GM12878 (cell line): ENCODE results near the gene JMJD6. TPM values are rescaled to one million over a fixed set of nuclear protein-coding genes. Genes with fewer than 3 reads are reported as not detected.

Experiments used
- ASH2L ChIP-seq: fragments of 300-600, 200-600 bp; sonication (generic); IDR thresholded peaks from 2 replicates; pipeline ENCODE4 v1.6.1; 2017; ENCODE audit warnings: low read depth, mild to moderate bottlenecking, borderline replicate concordance
- BACH1 ChIP-seq: fragments of 450-650 bp; IDR thresholded peaks from 2 replicates; pipeline ENCODE4 v1.6.1; 2017; ENCODE audit warnings: mild to moderate bottlenecking, borderline replicate concordance
- CEBPB ChIP-seq, 2 experiments: fragments of 150-350 bp in 1 of 2; IDR thresholded peaks; 2 replicates each; pipeline ENCODE4 v1.6.1; 2012 to 2014; ENCODE audit warnings: low read depth in 2 of 2, low read length in 2 of 2, borderline replicate concordance in 1 of 2, inconsistent platforms in 1 of 2
- EED ChIP-seq: sonication (generic); IDR thresholded peaks from 2 replicates; pipeline ENCODE4 v1.6.1; 2016; ENCODE audit warnings: antibody characterized with exemption, low read depth
- IKZF1 ChIP-seq: fragments of 450-650 bp; conservative IDR thresholded peaks from 2 replicates; pipeline ENCODE4 v1.6.1; 2017; ENCODE audit warnings: antibody characterized with exemption, mild to moderate bottlenecking
- KAT2A ChIP-seq: conservative IDR thresholded peaks from 2 replicates; pipeline ENCODE4 v1.6.1; 2011; ENCODE audit warnings: low read depth, low read length; ENCODE audit not compliant: control insufficient read depth
- KLF5 ChIP-seq: fragments of 450-650 bp; IDR thresholded peaks from 2 replicates; pipeline ENCODE4 v1.6.1; 2014; ENCODE audit warnings: mild to moderate bottlenecking; ENCODE audit not compliant: partially characterized antibody
- LARP7 ChIP-seq: fragments of 450-650 bp; IDR thresholded peaks from 2 replicates; pipeline ENCODE4 v1.6.1; 2017; ENCODE audit warnings: mild to moderate bottlenecking
- MEF2A ChIP-seq: IDR thresholded peaks from 2 replicates; pipeline ENCODE4 v1.6.1; 2011; ENCODE audit warnings: low read depth, mild to moderate bottlenecking, low read length, moderate library complexity; ENCODE audit not compliant: insufficient read depth
- NFYA ChIP-seq: IDR thresholded peaks from 2 replicates; pipeline ENCODE4 v1.6.1; 2011; ENCODE audit warnings: low read depth, mild to moderate bottlenecking, low read length, improper control_type of control experiment, borderline replicate concordance
- NR2C1 ChIP-seq: fragments of 450-650 bp; IDR thresholded peaks from 2 replicates; pipeline ENCODE4 v1.6.1; 2017; ENCODE audit warnings: antibody characterized with exemption, mild to moderate bottlenecking, moderate library complexity
- PAX5 ChIP-seq: IDR thresholded peaks from 2 replicates; pipeline ENCODE4 v1.6.1; 2011; ENCODE audit warnings: low read depth, low read length, borderline replicate concordance
- POLR2A ChIP-seq: IDR thresholded peaks from 2 replicates; pipeline ENCODE4 v1.6.1; 2011; ENCODE audit warnings: low read depth, mild to moderate bottlenecking, low read length
- POU2F2 ChIP-seq: IDR thresholded peaks from 3 replicates; pipeline ENCODE4 v1.6.1; 2011; ENCODE audit warnings: low read depth, mild to moderate bottlenecking, low read length, borderline replicate concordance
- PRDM15 ChIP-seq: fragments of 450-650 bp; formaldehyde crosslinking; IDR thresholded peaks from 2 replicates; pipeline ENCODE4 v1.4.0; 2020; ENCODE audit warnings: mild to moderate bottlenecking, moderate library complexity
- SIN3A ChIP-seq: IDR thresholded peaks from 2 replicates; pipeline ENCODE4 v1.6.1; 2012; ENCODE audit warnings: low read depth, low read length, improper control_type of control experiment
- SRF ChIP-seq, 2 experiments: IDR thresholded peaks; 2 replicates each; pipeline ENCODE4 v1.6.1; 2011; ENCODE audit warnings: low read depth in 2 of 2, low read length in 2 of 2, mild to moderate bottlenecking in 1 of 2, moderate library complexity in 1 of 2
- YBX1 ChIP-seq: fragments of 450-650 bp; IDR thresholded peaks from 2 replicates; pipeline ENCODE4 v1.6.1; 2016; ENCODE audit warnings: antibody characterized with exemption
- YY1 ChIP-seq: IDR thresholded peaks from 2 replicates; pipeline ENCODE4 v1.6.1; 2011; ENCODE audit warnings: low read depth, mild to moderate bottlenecking, low read length
- polyA plus RNA-seq, 11 experiments: library from polyadenylated mRNA; depleted of rRNA in 4 of 11; unstranded in 6 of 11; stranded (reverse) in 5 of 11; fragments of >200 nt; fragmentation: Nextera tagmentation in 4 of 11; fragmentation: Illumina TruSeq in 1 of 11; extraction: Ambion mirVana in 4 of 11; extraction: Trizol in 1 of 11; gene quantifications; 1 replicate in 1 of 11; 2 replicates in 10 of 11; pipeline versions ENCODE4 v1.2.1 to v1.2.3, GENCODE V29; 2011 to 2016; ENCODE audit warnings: inconsistent platforms in 2 of 11, missing spikeins in 2 of 11, low read depth in 1 of 11
- total RNA-seq, 4 experiments: library from RNA; depleted of rRNA in 3 of 4; stranded (reverse); fragments of >200 nt in 3 of 4; fragmentation: Illumina TruSeq in 1 of 4; extraction: Trizol in 1 of 4; gene quantifications; 2 replicates each; pipeline versions ENCODE4 v1.2.1 to v1.2.3, GENCODE V29; 2013 to 2021
- TF ChIP-seq, protein P1 (sequence below): fragments of 450-650 bp; IDR thresholded peaks from 2 replicates; pipeline ENCODE4 v1.6.1; 2016; ENCODE audit warnings: mild to moderate bottlenecking
- TF ChIP-seq, protein P2 (sequence below): fragments of 450-650 bp; IDR thresholded peaks from 2 replicates; pipeline ENCODE4 v1.6.1; 2017; ENCODE audit warnings: antibody characterized with exemption, mild to moderate bottlenecking, moderate library complexity

The JMJD6 gene
- total and polyA plus RNA-seq, 10 of the 15 experiments (the other 5 are each of a cell fraction or from before 2014, with no cell fraction given): 1.2 to 36.0 (median 22.2) TPM

GRCh38 chr17:76671123-76671911 lies 55.1 kb downstream of the JMJD6 start (continued):
- TF ChIP-seq, protein P1, sequence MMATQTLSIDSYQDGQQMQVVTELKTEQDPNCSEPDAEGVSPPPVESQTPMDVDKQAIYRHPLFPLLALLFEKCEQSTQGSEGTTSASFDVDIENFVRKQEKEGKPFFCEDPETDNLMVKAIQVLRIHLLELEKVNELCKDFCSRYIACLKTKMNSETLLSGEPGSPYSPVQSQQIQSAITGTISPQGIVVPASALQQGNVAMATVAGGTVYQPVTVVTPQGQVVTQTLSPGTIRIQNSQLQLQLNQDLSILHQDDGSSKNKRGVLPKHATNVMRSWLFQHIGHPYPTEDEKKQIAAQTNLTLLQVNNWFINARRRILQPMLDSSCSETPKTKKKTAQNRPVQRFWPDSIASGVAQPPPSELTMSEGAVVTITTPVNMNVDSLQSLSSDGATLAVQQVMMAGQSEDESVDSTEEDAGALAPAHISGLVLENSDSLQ: peak; percentile 100
- TF ChIP-seq PAX5: peak; percentile 39; the same call in 1 of the 2 replicates
- TF ChIP-seq POLR2A: peak; percentile 79
- peak; percentile 97 for TF ChIP-seq NFYA
- no peak for TF ChIP-seq ASH2L
- no peak for TF ChIP-seq YY1
- TF ChIP-seq POU2F2: 0 out of 3 replicates have a peak, but pooled peaks have one; percentile 10
- TF ChIP-seq IKZF1: 0 out of 2 replicates have a peak, but pooled peaks have one; percentile 11
- TF ChIP-seq SRF (IDR thresholded peaks at IDR 0.05; ENCODE audit: low read depth in 2 of 2, low read length in 2 of 2): 0 out of 4 replicates have a peak, but pooled peaks of 1 of the 2 experiments have one; percentile 25
- TF ChIP-seq MEF2A: no peak
- TF ChIP-seq, protein P2, sequence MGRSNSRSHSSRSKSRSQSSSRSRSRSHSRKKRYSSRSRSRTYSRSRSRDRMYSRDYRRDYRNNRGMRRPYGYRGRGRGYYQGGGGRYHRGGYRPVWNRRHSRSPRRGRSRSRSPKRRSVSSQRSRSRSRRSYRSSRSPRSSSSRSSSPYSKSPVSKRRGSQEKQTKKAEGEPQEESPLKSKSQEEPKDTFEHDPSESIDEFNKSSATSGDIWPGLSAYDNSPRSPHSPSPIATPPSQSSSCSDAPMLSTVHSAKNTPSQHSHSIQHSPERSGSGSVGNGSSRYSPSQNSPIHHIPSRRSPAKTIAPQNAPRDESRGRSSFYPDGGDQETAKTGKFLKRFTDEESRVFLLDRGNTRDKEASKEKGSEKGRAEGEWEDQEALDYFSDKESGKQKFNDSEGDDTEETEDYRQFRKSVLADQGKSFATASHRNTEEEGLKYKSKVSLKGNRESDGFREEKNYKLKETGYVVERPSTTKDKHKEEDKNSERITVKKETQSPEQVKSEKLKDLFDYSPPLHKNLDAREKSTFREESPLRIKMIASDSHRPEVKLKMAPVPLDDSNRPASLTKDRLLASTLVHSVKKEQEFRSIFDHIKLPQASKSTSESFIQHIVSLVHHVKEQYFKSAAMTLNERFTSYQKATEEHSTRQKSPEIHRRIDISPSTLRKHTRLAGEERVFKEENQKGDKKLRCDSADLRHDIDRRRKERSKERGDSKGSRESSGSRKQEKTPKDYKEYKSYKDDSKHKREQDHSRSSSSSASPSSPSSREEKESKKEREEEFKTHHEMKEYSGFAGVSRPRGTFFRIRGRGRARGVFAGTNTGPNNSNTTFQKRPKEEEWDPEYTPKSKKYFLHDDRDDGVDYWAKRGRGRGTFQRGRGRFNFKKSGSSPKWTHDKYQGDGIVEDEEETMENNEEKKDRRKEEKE: no peak
- no peak for TF ChIP-seq SIN3A
- TF ChIP-seq PRDM15 (CRISPR knock-in tag): no peak
- no peak for TF ChIP-seq EED
- no peak for TF ChIP-seq YBX1
- peak; percentile 96 for TF ChIP-seq KLF5
- TF ChIP-seq NR2C1: no peak
- 0 out of 2 replicates have a peak, but pooled peaks have one; percentile 46 for TF ChIP-seq LARP7
- no peak for TF ChIP-seq CEBPB (IDR thresholded peaks at IDR 0.05; ENCODE audit: borderline replicate concordance in 1 of 2, low read depth in 2 of 2, low read length in 2 of 2)
- TF ChIP-seq BACH1: no peak
- no peak for TF ChIP-seq KAT2A
